Astrocyte (in vitro differentiated cells and primary cell): Measurements from ENCODE around the gene LRCH4. TPM values are rescaled to one million over a fixed set of nuclear protein-coding genes. Genes with fewer than 3 reads are reported as not detected.

Experiments
- DNase-seq: peaks from one replicate; pipeline ENCODE4 v3.0.0-alpha.2; 2010; ENCODE audit warnings: low read depth
- FAIRE-seq: peaks from 2 replicates; lab custom pipeline; 2011; peaks lifted over from hg19 to GRCh38; lab: Jason Lieb, UNC
- H2AFZ ChIP-seq: 2 replicates; pipeline ENCODE4 v1.6.0; 2012; ENCODE audit warnings: low read depth, low read length, inconsistent platforms
- H3K27ac ChIP-seq: 2 replicates; pipeline ENCODE4 v1.5.1; 2011; ENCODE audit warnings: low read depth, low read length, inconsistent platforms
- H3K27me3 ChIP-seq: 2 replicates; pipeline ENCODE4 v1.6.0; 2011; ENCODE audit warnings: low read length, inconsistent platforms; ENCODE audit not compliant: insufficient read depth
- H3K36me3 ChIP-seq: 2 replicates; pipeline ENCODE4 v1.5.1; 2011; ENCODE audit warnings: low read length, inconsistent platforms; ENCODE audit not compliant: insufficient read depth
- H3K4me1 ChIP-seq: 2 replicates; pipeline ENCODE4 v1.5.1; 2011; ENCODE audit warnings: low read length, inconsistent platforms; ENCODE audit not compliant: insufficient read depth
- H3K4me2 ChIP-seq: 2 replicates; pipeline ENCODE4 v1.6.0; 2012; ENCODE audit warnings: low read length, inconsistent platforms
- H3K4me3 ChIP-seq: 2 replicates; pipeline ENCODE4 v1.5.1; 2011; ENCODE audit warnings: low read depth, mild to moderate bottlenecking, low read length, inconsistent platforms; ENCODE audit not compliant: insufficient read depth
- H3K79me2 ChIP-seq: 2 replicates; pipeline ENCODE4 v1.6.0; 2012; ENCODE audit warnings: mild to moderate bottlenecking, low read length, inconsistent platforms; ENCODE audit not compliant: insufficient read depth
- H3K9ac ChIP-seq: 2 replicates; pipeline ENCODE4 v1.6.0; 2012; ENCODE audit warnings: mild to moderate bottlenecking, low read length, inconsistent platforms
- H3K9me3 ChIP-seq: 2 replicates; pipeline ENCODE4 v1.5.1; 2012; ENCODE audit warnings: low read depth, mild to moderate bottlenecking, low read length, inconsistent platforms; ENCODE audit not compliant: insufficient read depth
- H4K20me1 ChIP-seq: 2 replicates; pipeline ENCODE4 v1.6.0; 2012; ENCODE audit warnings: low read length, inconsistent platforms; ENCODE audit not compliant: insufficient read depth
- H3K27ac Mint-ChIP-seq: one replicate; pipeline ENCODE4 v1.8.0; 2021; ENCODE audit warnings: mild to moderate bottlenecking, mixed read lengths; ENCODE audit not compliant: unreplicated experiment
- H3K27me3 Mint-ChIP-seq: one replicate; pipeline ENCODE4 v1.8.0; 2021; ENCODE audit warnings: low read depth, mixed read lengths; ENCODE audit not compliant: unreplicated experiment
- H3K36me3 Mint-ChIP-seq: one replicate; pipeline ENCODE4 v1.8.0; 2021; ENCODE audit warnings: low read depth, mixed read lengths; ENCODE audit not compliant: unreplicated experiment
- H3K4me1 Mint-ChIP-seq: one replicate; pipeline ENCODE4 v1.8.0; 2021; ENCODE audit warnings: low read depth, mixed read lengths; ENCODE audit not compliant: unreplicated experiment
- H3K4me3 Mint-ChIP-seq: one replicate; pipeline ENCODE4 v1.8.0; 2021; ENCODE audit warnings: mild to moderate bottlenecking, moderate library complexity, mixed read lengths; ENCODE audit not compliant: unreplicated experiment
- H3K9me3 Mint-ChIP-seq: one replicate; pipeline ENCODE4 v1.8.0; 2021; ENCODE audit warnings: mild to moderate bottlenecking, mixed read lengths; ENCODE audit not compliant: unreplicated experiment
- EZH2 ChIP-seq: IDR thresholded peaks from 2 replicates; pipeline ENCODE4 v1.6.1; 2012; ENCODE audit warnings: mild to moderate bottlenecking, low read length, inconsistent platforms; ENCODE audit not compliant: insufficient read depth
- total RNA-seq: library from RNA; stranded (reverse); gene quantifications from 2 replicates; pipeline ENCODE4 v1.2.1, GENCODE V29; 2021
- TF ChIP-seq, protein P1 (sequence below): IDR thresholded peaks from 2 replicates; pipeline ENCODE4 v1.5.1; 2011; ENCODE audit warnings: low read depth, mild to moderate bottlenecking, inconsistent platforms, low read length, moderate library complexity; ENCODE audit not compliant: insufficient read depth

LRCH4 gene
- total RNA-seq, 1 donor from 2014 or later: 62.5 TPM

DNA sequence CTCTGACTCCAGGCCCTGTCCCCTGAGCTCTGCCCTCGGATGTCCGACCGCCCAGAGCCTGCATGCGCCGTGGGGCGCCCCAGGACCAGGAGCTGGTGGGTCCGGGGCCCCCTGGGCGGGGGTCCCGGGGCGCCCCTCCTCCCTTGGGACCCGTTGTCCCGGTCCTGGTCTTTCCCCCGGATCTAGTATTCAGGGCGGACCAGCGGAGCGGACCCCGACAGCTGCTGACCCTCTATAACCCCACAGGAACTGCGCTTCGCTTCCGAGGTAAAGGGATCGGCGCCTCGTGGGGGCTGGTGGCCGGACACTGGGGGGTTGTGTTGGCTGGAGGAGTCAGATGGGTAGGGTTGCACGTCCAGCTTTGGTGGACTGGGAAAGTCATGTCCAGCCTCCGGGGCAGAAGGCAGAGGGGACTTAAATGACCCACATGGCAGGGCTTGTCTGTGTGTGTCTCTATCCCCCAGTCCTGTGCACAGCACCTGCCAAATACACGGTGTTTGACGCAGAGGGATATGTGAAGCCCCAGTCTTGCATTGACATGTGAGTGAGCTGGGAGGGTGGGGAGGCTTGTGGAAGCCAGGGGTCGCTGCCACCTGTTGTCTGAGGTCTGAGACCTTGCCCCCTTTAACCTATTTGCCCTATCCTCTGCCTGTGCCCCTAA is 26.9 kb upstream of the LRCH4 start:
- DNase-seq (no peak), FAIRE-seq (no peak)
- Histone ChIP-seq H3K79me2 (peaks cover 5% of the 10 kb centered on the region), H3K27me3 (no peaks in the 10 kb centered on the region), H3K4me1 (peaks cover 7% of the 10 kb centered on the region), H3K9ac (peak overlapping the region; percentile 77), H2AFZ (peak overlapping the region; percentile 67), H3K4me2 (peak overlapping the region; percentile 85), H4K20me1 (peaks cover 4% of the 10 kb centered on the region), H3K36me3 (peaks cover 3% of the 10 kb centered on the region), H3K4me3 (peak overlapping the region; percentile 72), H3K9me3 (no peaks in the 10 kb centered on the region), H3K27ac (peak overlapping the region; percentile 22)
- Mint-ChIP-seq H3K4me1 (no peaks in the 10 kb centered on the region), H3K9me3 (no peaks in the 10 kb centered on the region), H3K4me3 (peak overlapping the region; percentile 90), H3K36me3 (peaks cover 2% of the 10 kb centered on the region), H3K27me3 (no peaks in the 10 kb centered on the region), H3K27ac (no peak overlapping the region)
- TF ChIP-seq, protein P1, sequence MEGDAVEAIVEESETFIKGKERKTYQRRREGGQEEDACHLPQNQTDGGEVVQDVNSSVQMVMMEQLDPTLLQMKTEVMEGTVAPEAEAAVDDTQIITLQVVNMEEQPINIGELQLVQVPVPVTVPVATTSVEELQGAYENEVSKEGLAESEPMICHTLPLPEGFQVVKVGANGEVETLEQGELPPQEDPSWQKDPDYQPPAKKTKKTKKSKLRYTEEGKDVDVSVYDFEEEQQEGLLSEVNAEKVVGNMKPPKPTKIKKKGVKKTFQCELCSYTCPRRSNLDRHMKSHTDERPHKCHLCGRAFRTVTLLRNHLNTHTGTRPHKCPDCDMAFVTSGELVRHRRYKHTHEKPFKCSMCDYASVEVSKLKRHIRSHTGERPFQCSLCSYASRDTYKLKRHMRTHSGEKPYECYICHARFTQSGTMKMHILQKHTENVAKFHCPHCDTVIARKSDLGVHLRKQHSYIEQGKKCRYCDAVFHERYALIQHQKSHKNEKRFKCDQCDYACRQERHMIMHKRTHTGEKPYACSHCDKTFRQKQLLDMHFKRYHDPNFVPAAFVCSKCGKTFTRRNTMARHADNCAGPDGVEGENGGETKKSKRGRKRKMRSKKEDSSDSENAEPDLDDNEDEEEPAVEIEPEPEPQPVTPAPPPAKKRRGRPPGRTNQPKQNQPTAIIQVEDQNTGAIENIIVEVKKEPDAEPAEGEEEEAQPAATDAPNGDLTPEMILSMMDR: no peak
- TF ChIP-seq EZH2: no peak

DNA sequence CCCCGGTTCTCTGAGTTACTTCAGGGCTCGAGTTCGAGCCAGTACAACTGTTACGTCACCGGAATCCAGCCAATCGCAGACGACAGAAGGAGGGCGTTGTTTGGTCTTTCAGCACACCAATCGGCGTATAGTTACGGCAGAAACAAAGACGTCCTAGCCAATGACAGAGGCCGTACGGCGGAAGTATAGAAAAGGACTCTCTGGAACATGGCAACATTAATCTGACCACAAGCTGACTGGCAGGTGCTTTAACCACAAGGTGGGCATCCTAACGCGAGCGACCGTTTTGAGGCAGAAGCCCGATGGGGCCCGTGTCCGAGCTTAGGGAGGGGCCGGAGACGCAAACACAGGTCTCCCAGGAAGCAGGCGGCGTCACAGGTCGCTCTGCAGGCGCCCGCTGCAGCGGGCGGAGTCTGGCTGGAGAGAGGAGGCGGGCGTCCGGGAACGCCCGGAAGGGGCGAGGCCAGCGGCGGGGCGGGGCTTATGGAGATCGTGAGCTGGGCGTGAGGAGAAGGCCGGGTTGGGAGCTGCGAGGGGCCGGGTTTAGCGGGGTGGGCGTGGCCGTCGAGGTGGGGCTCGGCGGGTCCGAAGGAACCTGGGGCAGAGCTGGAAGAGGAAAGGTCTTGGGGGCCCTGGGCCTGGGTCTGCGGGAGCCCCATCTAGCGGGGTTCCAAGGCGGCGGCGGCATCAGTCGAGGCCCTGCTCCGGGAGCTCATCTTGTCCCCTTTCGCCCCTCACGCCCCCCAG is 26.2 kb upstream of the LRCH4 start, which contains the start of gene MOSPD3:
Gene MOSPD3, plus strand, starts transcription at position 558 of the 747 bp plus-strand sequence. CDS start 252 bp downstream, outside the sequence.
- DNase-seq (peak; percentile 99), FAIRE-seq (peak; percentile 99)
- Mint-ChIP-seq H3K9me3 (no peaks in the 10 kb centered on the region), H3K36me3 (peaks cover 7% of the 10 kb centered on the region), H3K4me3 (peak within 1 kb of the TSS; percentile 90), H3K27ac (peak within 1 kb of the TSS; percentile 91), H3K27me3 (peaks cover 2% of the 10 kb centered on the region), H3K4me1 (no peaks in the 10 kb centered on the region)
- no peak for TF ChIP-seq EZH2
- TF ChIP-seq, protein P1: no peak
- Histone ChIP-seq H3K4me2 (peak within 1 kb of the TSS; percentile 85), H3K27me3 (no peaks in the 10 kb centered on the region), H3K4me1 (peaks cover 7% of the 10 kb centered on the region), H3K9ac (peak within 1 kb of the TSS; percentile 77), H3K9me3 (no peaks in the 10 kb centered on the region), H4K20me1 (peaks cover 4% of the 10 kb centered on the region), H3K79me2 (peaks cover 5% of the 10 kb centered on the region), H3K36me3 (peaks cover 4% of the 10 kb centered on the region), H3K4me3 (peak within 1 kb of the TSS; percentile 72), H2AFZ (peak within 1 kb of the TSS; percentile 87), H3K27ac (peak within 1 kb of the TSS; percentile 80)
